GM12892 (cell line): ENCODE results near the gene AUP1.

Experiments used
- DNase-seq: peaks from one replicate; pipeline ENCODE4 v3.0.0; 2011; ENCODE audit not compliant: insufficient read length
- FAIRE-seq: peaks from 2 replicates; lab custom pipeline; 2011; peaks lifted over from hg19 to GRCh38; lab: Jason Lieb, UNC
- POLR2A ChIP-seq: IDR thresholded peaks from 2 replicates; pipeline ENCODE4 v1.6.1; 2011; ENCODE audit warnings: low read depth, low read length, control low read depth
- POLR2AphosphoS5 ChIP-seq: IDR thresholded peaks from 2 replicates; pipeline ENCODE4 v1.6.1; 2011; ENCODE audit warnings: low read depth, low read length, control low read depth
- TAF1 ChIP-seq: IDR thresholded peaks from 2 replicates; pipeline ENCODE4 v1.6.1; 2011; ENCODE audit warnings: low read depth, mild to moderate bottlenecking, control low read depth, low read length, borderline replicate concordance

Gene AUP1

GRCh38 chr2:74555610-74556103, 26.2 kb upstream of the AUP1 start:
- no peak for FAIRE-seq
- no peak for TF ChIP-seq POLR2A
- no peak for TF ChIP-seq POLR2AphosphoS5
- TF ChIP-seq TAF1 = no peak
- DNase-seq = no peak

- FAIRE-seq (peak; percentile 71), DNase-seq (no peak)
Measured at GRCh38 chr2:74554820-74555531, 25.5 kb upstream of the AUP1 start.

GRCh38 chr2:74553892-74554819, 24.6 kb upstream of the AUP1 start, which contains the start of the genes DOK1 and LOXL3:
DOK1 (plus strand) TSS chr2:74554720; CDS start chr2:74554755, 35 bp downstream.
LOXL3 (minus strand) TSS chr2:74553942; CDS start chr2:74552634, 1,308 bp downstream.
- FAIRE-seq (peak; percentile 53), DNase-seq (peak; percentile 87)
- peak; percentile 35 for TF ChIP-seq POLR2A
- no peak for TF ChIP-seq POLR2AphosphoS5

More at GRCh38 chr2:74554820-74555531, 25.5 kb upstream of the AUP1 start:
- TF ChIP-seq TAF1 (no peak), POLR2AphosphoS5 (no peak), POLR2A (no peak; the same call in 1 of the 2 replicates)

GRCh38 chr2:74552914-74553811, 23.7 kb upstream of the AUP1 start:
- no peak for DNase-seq
- FAIRE-seq = peak; percentile 86
- TF ChIP-seq TAF1 (no peak), POLR2A (no peak), POLR2AphosphoS5 (0 out of 2 replicates have a peak, but pooled peaks have one; percentile 14)

- no peak for TF ChIP-seq POLR2A
- no peak for TF ChIP-seq POLR2AphosphoS5
- TF ChIP-seq TAF1 = peak; percentile 48; the same call in 1 of the 2 replicates
- peak; percentile 70 for FAIRE-seq
Measured at GRCh38 chr2:74551942-74552913, 22.7 kb upstream of the AUP1 start.

GRCh38 chr2:74551530-74551929, 22.0 kb upstream of the AUP1 start:
- TF ChIP-seq POLR2A (0 out of 2 replicates have a peak, but pooled peaks have one; percentile 3), POLR2AphosphoS5 (no peak), TAF1 (no peak)
- no peak for FAIRE-seq
- DNase-seq = no peak

More at GRCh38 chr2:74551942-74552913, 22.7 kb upstream of the AUP1 start:
- DNase-seq = no peak

GRCh38 chr2:74550231-74550630, 20.7 kb upstream of the AUP1 start:
- TF ChIP-seq POLR2A = no peak
- TF ChIP-seq TAF1 = no peak
- no peak for TF ChIP-seq POLR2AphosphoS5
- DNase-seq = no peak
- no peak for FAIRE-seq

GRCh38 chr2:74548900-74549826, 19.7 kb upstream of the AUP1 start:
- DNase-seq = no peak
- FAIRE-seq = peak; percentile 30
- no peak; the same call in 1 of the 2 replicates for TF ChIP-seq POLR2AphosphoS5
- peak; percentile 31; the same call in 1 of the 2 replicates for TF ChIP-seq TAF1
- peak; percentile 58; the same call in 1 of the 2 replicates for TF ChIP-seq POLR2A
